ENCODE results near the gene PRKCB.

DNA sequence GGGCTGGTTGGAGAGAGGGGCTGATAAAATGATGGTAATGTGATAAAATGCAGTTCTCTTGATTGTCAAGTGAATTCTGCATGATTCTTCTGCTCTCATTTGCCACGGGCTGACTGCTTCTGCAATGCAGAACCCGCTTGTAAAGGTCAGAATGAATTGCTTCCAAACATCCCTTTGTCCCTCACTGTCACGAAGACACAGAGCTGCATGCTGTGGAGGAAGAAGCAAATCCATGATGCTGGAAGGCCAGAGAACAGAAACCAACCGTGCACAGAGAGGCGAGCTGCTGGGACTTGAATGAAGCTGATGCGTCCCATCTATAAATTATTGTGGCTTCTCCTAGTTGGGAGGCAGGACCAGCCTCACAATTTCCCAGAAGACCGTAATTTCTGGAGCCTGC lies 171.6 kb downstream of the PRKCB start:
- TF ChIP-seq, protein P1, sequence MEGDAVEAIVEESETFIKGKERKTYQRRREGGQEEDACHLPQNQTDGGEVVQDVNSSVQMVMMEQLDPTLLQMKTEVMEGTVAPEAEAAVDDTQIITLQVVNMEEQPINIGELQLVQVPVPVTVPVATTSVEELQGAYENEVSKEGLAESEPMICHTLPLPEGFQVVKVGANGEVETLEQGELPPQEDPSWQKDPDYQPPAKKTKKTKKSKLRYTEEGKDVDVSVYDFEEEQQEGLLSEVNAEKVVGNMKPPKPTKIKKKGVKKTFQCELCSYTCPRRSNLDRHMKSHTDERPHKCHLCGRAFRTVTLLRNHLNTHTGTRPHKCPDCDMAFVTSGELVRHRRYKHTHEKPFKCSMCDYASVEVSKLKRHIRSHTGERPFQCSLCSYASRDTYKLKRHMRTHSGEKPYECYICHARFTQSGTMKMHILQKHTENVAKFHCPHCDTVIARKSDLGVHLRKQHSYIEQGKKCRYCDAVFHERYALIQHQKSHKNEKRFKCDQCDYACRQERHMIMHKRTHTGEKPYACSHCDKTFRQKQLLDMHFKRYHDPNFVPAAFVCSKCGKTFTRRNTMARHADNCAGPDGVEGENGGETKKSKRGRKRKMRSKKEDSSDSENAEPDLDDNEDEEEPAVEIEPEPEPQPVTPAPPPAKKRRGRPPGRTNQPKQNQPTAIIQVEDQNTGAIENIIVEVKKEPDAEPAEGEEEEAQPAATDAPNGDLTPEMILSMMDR (conservative IDR thresholded peaks at IDR 0.05; ENCODE audit: low read depth, low read length) = no peak
- TF ChIP-seq EZH2 (IDR thresholded peaks at IDR 0.05; ENCODE audit: low read length, unreplicated experiment) = no peak

Measured in PC-3 (cell line).